Measurements from ENCODE around the gene SLIT3.

DNA sequence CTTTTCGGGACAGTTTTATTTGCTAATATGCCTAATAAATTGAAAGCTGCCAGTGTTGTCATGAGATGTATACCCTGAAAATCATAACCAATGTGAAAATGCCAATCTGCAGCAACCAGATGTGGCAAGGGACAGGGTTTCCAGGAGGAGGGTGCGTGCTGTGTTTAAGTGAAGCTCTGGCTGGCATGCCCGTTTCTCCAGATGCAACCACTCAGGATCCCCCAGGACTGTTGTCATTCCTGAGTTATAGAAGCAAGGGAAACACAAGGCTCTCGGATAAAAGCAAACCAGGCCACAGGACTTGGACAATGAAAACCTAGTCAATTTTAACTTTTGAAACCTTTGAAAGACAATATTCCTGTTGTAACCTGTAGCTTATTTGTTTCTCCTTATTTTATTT is 360.2 kb downstream of the SLIT3 start:
- no peak for TF ChIP-seq POLR2A (IDR thresholded peaks at IDR 0.05; ENCODE audit: low read length)
- no peak for TF ChIP-seq GATA1 (IDR thresholded peaks at IDR 0.05; ENCODE audit: low read depth, low read length)

All from erythroblast (primary cell).